A549 (cell line): ENCODE data around the gene KCTD11. TPM values are rescaled to one million over a fixed set of nuclear protein-coding genes. Genes with fewer than 3 reads are reported as not detected.
A peak's percentile ranks its signal among the peaks of the same experiment; 100 is the strongest.

Experiments used
- ATAC-seq, 2 experiments: fragments of 200-7000 bp in 1 of 2; fragments of >200 bp in 1 of 2; cut with Nextera tagmentation in 1 of 2; cut with Tn5 transposase in 1 of 2; 3 replicates each; pipeline versions ENCODE4 v1.8.0 to v1.9.1; 2018 to 2020; ENCODE audit warnings: mild to moderate bottlenecking in 1 of 2, moderate library complexity in 1 of 2
- CTCF ChIA-PET: fragments of 300-600 bp; sonication (Branson Sonifier 250); formaldehyde crosslinking; extraction: SDS; loops from one replicate; lab custom pipeline; 2021; ENCODE audit warnings: antibody characterized with exemption, inconsistent platforms; lab: Yijun Ruan, JAX
- POLR2A ChIA-PET: fragments of 350-600 bp; formaldehyde crosslinking; extraction: SDS; loops from one replicate; lab custom pipeline; 2021; ENCODE audit warnings: antibody characterized with exemption, inconsistent platforms; lab: Yijun Ruan, JAX
- DNase-seq, 2 experiments: peaks; one replicate each; pipeline versions ENCODE4 v3.0.0 to v3.0.0-alpha.2; 2011 to 2016; ENCODE audit warnings: low read depth in 1 of 2, low spot score in 1 of 2
- FAIRE-seq: peaks from 2 replicates; lab custom pipeline; 2011; peaks lifted over from hg19 to GRCh38; lab: Jason Lieb, UNC
- H3K27ac ChIP-seq, 2 experiments: fragments of >200 bp; sonication (Bioruptor Twin); formaldehyde crosslinking; 3 replicates each; pipeline ENCODE4 v1.5.1; 2016 to 2017
- H3K4me1 ChIP-seq: fragments of >200 bp; sonication (Bioruptor Twin); formaldehyde crosslinking; 3 replicates; pipeline ENCODE4 v1.6.1; 2016
- H3K4me2 ChIP-seq: fragments of >200 bp; sonication (Bioruptor Twin); formaldehyde crosslinking; 3 replicates; pipeline ENCODE4 v1.6.1; 2016
- H3K4me3 ChIP-seq: fragments of >200 bp; sonication (Bioruptor Twin); formaldehyde crosslinking; 3 replicates; pipeline ENCODE4 v1.5.1; 2016
- H3K9me3 ChIP-seq: fragments of >200 bp; sonication (Bioruptor Twin); formaldehyde crosslinking; 3 replicates; pipeline ENCODE4 v1.6.1; 2016
- CBX8 ChIP-seq: fragments of 200-600 bp; sonication (generic); IDR thresholded peaks from 2 replicates; pipeline ENCODE4 v1.6.1; 2016
- CHD2 ChIP-seq: fragments of 150-350 bp; IDR thresholded peaks from 2 replicates; pipeline ENCODE4 v1.6.1; 2014; ENCODE audit warnings: low read length; ENCODE audit not compliant: partially characterized antibody
- CHD4 ChIP-seq: fragments of 200-600 bp; sonication (generic); IDR thresholded peaks from 2 replicates; pipeline ENCODE4 v1.6.1; 2016; ENCODE audit warnings: antibody characterized with exemption, mild to moderate bottlenecking, borderline replicate concordance
- E2F6 ChIP-seq: IDR thresholded peaks from 2 replicates; pipeline ENCODE4 v1.6.1; 2012; ENCODE audit warnings: low read depth, borderline replicate concordance
- EP300 ChIP-seq, 2 experiments: fragments of >200 bp; sonication (Bioruptor Twin); formaldehyde crosslinking; IDR thresholded peaks; 2 replicates in 1 of 2; 3 replicates in 1 of 2; pipeline ENCODE4 v1.6.1; 2016 to 2017
- HEYL ChIP-seq: fragments of 250-450 bp; sonication (Bioruptor Pico); IDR thresholded peaks from 2 replicates; pipeline ENCODE4 v1.8.0; 2021; ENCODE audit warnings: mild to moderate bottlenecking, moderate library complexity
- HOXA7 ChIP-seq: fragments of 250-450 bp; sonication (Bioruptor Pico); IDR thresholded peaks from 2 replicates; pipeline ENCODE4 v1.5.0; 2020; ENCODE audit warnings: mild to moderate bottlenecking, moderate library complexity
- JUN ChIP-seq, 2 experiments: fragments of >200 bp; sonication (Bioruptor Twin); formaldehyde crosslinking; IDR thresholded peaks; 2 replicates in 1 of 2; 3 replicates in 1 of 2; pipeline ENCODE4 v1.6.1; 2016 to 2017
- KDM1A ChIP-seq: fragments of 200-600 bp; sonication (generic); IDR thresholded peaks from 2 replicates; pipeline ENCODE4 v1.6.1; 2016; ENCODE audit warnings: low read depth, mild to moderate bottlenecking
- MAX ChIP-seq: IDR thresholded peaks from 2 replicates; pipeline ENCODE4 v1.6.1; 2012
- MAZ ChIP-seq: fragments of 150-350 bp; IDR thresholded peaks from 2 replicates; pipeline ENCODE4 v1.6.1; 2014; ENCODE audit warnings: antibody characterized with exemption, low read depth, low read length, borderline replicate concordance
- MYC ChIP-seq: IDR thresholded peaks from 2 replicates; pipeline ENCODE4 v1.6.1; 2012; ENCODE audit warnings: mild to moderate bottlenecking, inconsistent platforms, low read length, improper control_type of control experiment, borderline replicate concordance
- NPAS2 ChIP-seq: fragments of 250-450 bp; sonication (Bioruptor Pico); IDR thresholded peaks from 2 replicates; pipeline ENCODE4 v1.8.0; 2022; ENCODE audit warnings: mild to moderate bottlenecking, moderate library complexity, borderline replicate concordance
- RCOR1 ChIP-seq: fragments of 150-350 bp; IDR thresholded peaks from 2 replicates; pipeline ENCODE4 v1.6.1; 2014; ENCODE audit warnings: antibody characterized with exemption, low read length, low read depth
- TFCP2L1 ChIP-seq: fragments of 250-450 bp; sonication (Bioruptor Pico); IDR thresholded peaks from 2 replicates; pipeline ENCODE4 v1.5.0; 2021; ENCODE audit warnings: mild to moderate bottlenecking
- ZC3H11A ChIP-seq: fragments of 450-650 bp; IDR thresholded peaks from 2 replicates; pipeline ENCODE4 v1.6.1; 2014; ENCODE audit warnings: antibody characterized with exemption, mild to moderate bottlenecking
- ZFP36 ChIP-seq: fragments of 450-650 bp; IDR thresholded peaks from 2 replicates; pipeline ENCODE4 v1.6.1; 2014; ENCODE audit warnings: borderline replicate concordance; ENCODE audit not compliant: partially characterized antibody
- WGBS: methylation state at CpG from one replicate; pipeline ENCODE4 v1.1.6; 2017; ENCODE audit errors: missing lambda C conversion rate; 5-methylcytosine and 5-hydroxymethylcytosine counted together
- polyA plus RNA-seq, 4 experiments: library from polyadenylated mRNA; depleted of rRNA in 3 of 4; stranded (reverse); fragments of >200 nt; fragmentation: RNase III in 1 of 4; extraction: RNeasy Plus Mini Kit Qiagen cat#74134 plus additional on column Dnase treatment in 1 of 4; gene quantifications; 2 replicates in 3 of 4; 3 replicates in 1 of 4; pipeline ENCODE4 v1.2.3, GENCODE V29; 2011 to 2017
- TF ChIP-seq, protein P1 (sequence below): fragments of >200 bp; sonication (Bioruptor Twin); formaldehyde crosslinking; IDR thresholded peaks from 3 replicates; pipeline ENCODE4 v1.5.1; 2016
- TF ChIP-seq, protein P2 (sequence below): fragments of 450-650 bp; IDR thresholded peaks from 2 replicates; pipeline ENCODE4 v1.6.1; 2014; ENCODE audit warnings: antibody characterized with exemption
- TF ChIP-seq, protein P3 (sequence below): fragments of 250-450 bp; sonication (Bioruptor Pico); IDR thresholded peaks from 2 replicates; pipeline ENCODE4 v1.5.0; 2021; ENCODE audit warnings: mild to moderate bottlenecking, moderate library complexity, borderline replicate concordance

Gene KCTD11
- polyA plus RNA-seq, 2 of the 4 experiments (the other 2 are of a cell fraction) = 6.1 to 10.3 TPM

- no peak overlapping the region for H3K4me3 ChIP-seq
- TF ChIP-seq E2F6 (no peak), JUN (IDR thresholded peaks at IDR 0.05) (0 out of 5 replicates have a peak, but pooled peaks of 1 of the 2 experiments have one; percentile 15)
- TF ChIP-seq, all 56 proteins: peak for 1
- POLR2A ChIA-PET = interaction anchor here (3.3 kb wide), 1 partner anchor 19 kb away, joined by 12 read pairs; no protein-coding TSS in a partner anchor
- DNase-seq (no peak), ATAC-seq (no peak), FAIRE-seq (no peak)
- Histone ChIP-seq H3K4me2 (no peak overlapping the region), H3K9me3 (no peaks in the 10 kb centered on the region), H3K4me1 (peaks cover 32% of the 10 kb centered on the region), H3K27ac (no peak overlapping the region)
- 90% methylated on average over 19 of the region's 19 CpGs for WGBS
- CTCF ChIA-PET = interaction anchor here (1.0 to 18.5 kb wide), 11 partner anchors 18 to 212 kb away, joined by 3 to 433 read pairs (median 5); partner anchors contain the start of genes ACADVL, ACAP1, NEURL4 and SLC2A4
These were observed 3.3 kb upstream of the KCTD11 start for GRCh38 chr17:7348478-7349242.

GRCh38 chr17:7352503-7352889 is 534 bp downstream of the KCTD11 start:
- no peaks in the 10 kb centered on the region for H3K9me3 ChIP-seq
- TF ChIP-seq RCOR1 (no peak), EP300 (IDR thresholded peaks at IDR 0.05) (no peak), MYC (no peak), ZC3H11A (no peak), ZFP36 (no peak), CHD2 (no peak), TFCP2L1 (CRISPR knock-in tag) (no peak), HOXA7 (CRISPR knock-in tag) (no peak), MAZ (no peak), KDM1A (no peak)
- TF ChIP-seq, protein P1, sequence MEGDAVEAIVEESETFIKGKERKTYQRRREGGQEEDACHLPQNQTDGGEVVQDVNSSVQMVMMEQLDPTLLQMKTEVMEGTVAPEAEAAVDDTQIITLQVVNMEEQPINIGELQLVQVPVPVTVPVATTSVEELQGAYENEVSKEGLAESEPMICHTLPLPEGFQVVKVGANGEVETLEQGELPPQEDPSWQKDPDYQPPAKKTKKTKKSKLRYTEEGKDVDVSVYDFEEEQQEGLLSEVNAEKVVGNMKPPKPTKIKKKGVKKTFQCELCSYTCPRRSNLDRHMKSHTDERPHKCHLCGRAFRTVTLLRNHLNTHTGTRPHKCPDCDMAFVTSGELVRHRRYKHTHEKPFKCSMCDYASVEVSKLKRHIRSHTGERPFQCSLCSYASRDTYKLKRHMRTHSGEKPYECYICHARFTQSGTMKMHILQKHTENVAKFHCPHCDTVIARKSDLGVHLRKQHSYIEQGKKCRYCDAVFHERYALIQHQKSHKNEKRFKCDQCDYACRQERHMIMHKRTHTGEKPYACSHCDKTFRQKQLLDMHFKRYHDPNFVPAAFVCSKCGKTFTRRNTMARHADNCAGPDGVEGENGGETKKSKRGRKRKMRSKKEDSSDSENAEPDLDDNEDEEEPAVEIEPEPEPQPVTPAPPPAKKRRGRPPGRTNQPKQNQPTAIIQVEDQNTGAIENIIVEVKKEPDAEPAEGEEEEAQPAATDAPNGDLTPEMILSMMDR = no peak; the same call in 2 of the 3 replicates
- TF ChIP-seq, protein P2, sequence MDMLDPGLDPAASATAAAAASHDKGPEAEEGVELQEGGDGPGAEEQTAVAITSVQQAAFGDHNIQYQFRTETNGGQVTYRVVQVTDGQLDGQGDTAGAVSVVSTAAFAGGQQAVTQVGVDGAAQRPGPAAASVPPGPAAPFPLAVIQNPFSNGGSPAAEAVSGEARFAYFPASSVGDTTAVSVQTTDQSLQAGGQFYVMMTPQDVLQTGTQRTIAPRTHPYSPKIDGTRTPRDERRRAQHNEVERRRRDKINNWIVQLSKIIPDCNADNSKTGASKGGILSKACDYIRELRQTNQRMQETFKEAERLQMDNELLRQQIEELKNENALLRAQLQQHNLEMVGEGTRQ = no peak
- peak overlapping the region; percentile 92 to 96 for H3K27ac ChIP-seq
- no peak for FAIRE-seq
- no peak for DNase-seq
- peak overlapping the region; percentile 90 for H3K4me2 ChIP-seq
- peak overlapping the region; percentile 70 for H3K4me3 ChIP-seq
- H3K4me1 ChIP-seq = peaks cover 52% of the 10 kb centered on the region
- CTCF ChIA-PET = interaction anchor here (0.6 to 6.6 kb wide), 18 partner anchors 9 to 208 kb away, joined by 3 to 232 read pairs (median 6); partner anchors contain the start of genes ACAP1, FGF11, PLSCR3 and SENP3
- POLR2A ChIA-PET = interaction anchor here (1.3 to 3.9 kb wide), 3 partner anchors 42 to 51 kb away, joined by 3 to 25 read pairs (median 4); partner anchors contain the start of genes PLSCR3 and TMEM256
- 46% methylated on average over 10 of the region's 10 CpGs for whole genome bisulfite sequencing
- ATAC-seq = no peak

DNA sequence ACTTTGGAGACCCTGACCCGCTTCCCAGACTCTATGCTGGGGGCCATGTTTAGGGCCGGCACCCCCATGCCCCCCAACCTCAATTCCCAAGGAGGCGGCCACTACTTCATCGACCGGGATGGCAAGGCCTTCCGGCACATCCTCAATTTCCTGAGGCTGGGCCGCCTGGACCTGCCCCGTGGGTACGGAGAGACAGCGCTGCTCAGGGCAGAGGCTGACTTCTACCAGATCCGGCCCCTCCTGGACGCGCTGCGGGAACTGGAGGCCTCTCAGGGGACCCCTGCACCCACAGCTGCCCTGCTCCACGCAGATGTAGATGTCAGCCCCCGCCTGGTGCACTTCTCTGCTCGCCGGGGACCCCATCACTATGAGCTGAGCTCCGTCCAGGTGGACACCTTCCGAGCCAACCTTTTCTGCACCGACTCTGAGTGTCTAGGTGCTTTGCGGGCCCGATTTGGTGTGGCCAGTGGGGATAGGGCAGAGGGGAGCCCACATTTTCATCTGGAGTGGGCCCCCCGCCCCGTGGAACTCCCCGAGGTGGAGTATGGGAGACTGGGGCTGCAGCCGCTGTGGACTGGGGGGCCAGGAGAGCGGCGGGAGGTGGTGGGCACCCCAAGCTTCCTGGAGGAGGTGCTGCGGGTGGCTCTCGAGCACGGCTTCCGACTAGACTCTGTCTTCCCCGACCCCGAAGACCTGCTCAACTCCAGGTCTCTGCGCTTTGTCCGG is 1.1 kb downstream of the KCTD11 start:
- no peaks in the 10 kb centered on the region for H3K9me3 ChIP-seq
- H3K4me2 ChIP-seq = peak overlapping the region; percentile 90
- peak overlapping the region; percentile 92 to 96; a peak in 4 of 6 replicates for H3K27ac ChIP-seq
- no peak for DNase-seq
- TF ChIP-seq NPAS2 (CRISPR knock-in tag) (no peak), CBX8 (no peak), MYC (no peak), CHD4 (no peak), HEYL (no peak), MAX (no peak)
- TF ChIP-seq, protein P2 = no peak
- TF ChIP-seq, protein P3, sequence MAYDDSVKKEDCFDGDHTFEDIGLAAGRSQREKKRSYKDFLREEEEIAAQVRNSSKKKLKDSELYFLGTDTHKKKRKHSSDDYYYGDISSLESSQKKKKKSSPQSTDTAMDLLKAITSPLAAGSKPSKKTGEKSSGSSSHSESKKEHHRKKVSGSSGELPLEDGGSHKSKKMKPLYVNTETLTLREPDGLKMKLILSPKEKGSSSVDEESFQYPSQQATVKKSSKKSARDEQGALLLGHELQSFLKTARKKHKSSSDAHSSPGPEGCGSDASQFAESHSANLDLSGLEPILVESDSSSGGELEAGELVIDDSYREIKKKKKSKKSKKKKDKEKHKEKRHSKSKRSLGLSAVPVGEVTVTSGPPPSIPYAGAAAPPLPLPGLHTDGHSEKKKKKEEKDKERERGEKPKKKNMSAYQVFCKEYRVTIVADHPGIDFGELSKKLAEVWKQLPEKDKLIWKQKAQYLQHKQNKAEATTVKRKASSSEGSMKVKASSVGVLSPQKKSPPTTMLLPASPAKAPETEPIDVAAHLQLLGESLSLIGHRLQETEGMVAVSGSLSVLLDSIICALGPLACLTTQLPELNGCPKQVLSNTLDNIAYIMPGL = no peak
- no peak for FAIRE-seq
- peaks cover 52% of the 10 kb centered on the region for H3K4me1 ChIP-seq
- ChIA-PET POLR2A (interaction anchor here (0.8 to 3.9 kb wide), 2 partner anchors 45 to 50 kb away, joined by 3 to 25 read pairs; partner anchors contain the start of gene TMEM256), CTCF (interaction anchor here (0.6 to 6.6 kb wide), 25 partner anchors 9 to 261 kb away, joined by 3 to 232 read pairs (median 4); partner anchors contain the start of genes ACAP1, FGF11, FXR2 and PLSCR3)
- peak overlapping the region; percentile 70 for H3K4me3 ChIP-seq
- 94% methylated on average over 37 of the region's 37 CpGs for WGBS
- ATAC-seq = no peak
